GM04504 (cell line): ENCODE measurements around the gene HBA2.
"Not testable (repeated sequence)": the region's sequence is repeated elsewhere in the genome, so short reads cannot be mapped to it uniquely, and the experiment has no call there.

ENCODE experiments used
- DNase-seq: peaks from one replicate; pipeline ENCODE4 v3.0.0-alpha.2; 2012; ENCODE audit warnings: low read depth

HBA2 gene

DNA sequence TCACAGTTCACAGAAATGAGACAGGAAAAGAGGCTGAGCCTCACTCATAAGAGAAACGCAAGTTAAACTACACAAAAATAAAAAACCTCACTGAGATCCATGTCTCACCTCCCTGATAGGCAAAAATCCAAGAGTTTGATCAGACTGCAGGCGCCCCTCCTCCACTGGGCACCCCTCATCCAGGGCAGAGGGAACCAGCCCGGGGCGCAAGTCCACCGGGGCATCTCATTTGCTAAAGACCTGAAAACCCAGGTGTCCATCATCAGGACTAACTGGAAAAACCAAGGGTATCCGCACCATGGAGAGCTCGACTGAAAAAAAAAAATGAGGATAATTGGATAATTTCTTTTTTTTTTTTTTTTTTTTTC lies 17.7 kb upstream of the HBA2 start:
- no peak for DNase-seq

DNA sequence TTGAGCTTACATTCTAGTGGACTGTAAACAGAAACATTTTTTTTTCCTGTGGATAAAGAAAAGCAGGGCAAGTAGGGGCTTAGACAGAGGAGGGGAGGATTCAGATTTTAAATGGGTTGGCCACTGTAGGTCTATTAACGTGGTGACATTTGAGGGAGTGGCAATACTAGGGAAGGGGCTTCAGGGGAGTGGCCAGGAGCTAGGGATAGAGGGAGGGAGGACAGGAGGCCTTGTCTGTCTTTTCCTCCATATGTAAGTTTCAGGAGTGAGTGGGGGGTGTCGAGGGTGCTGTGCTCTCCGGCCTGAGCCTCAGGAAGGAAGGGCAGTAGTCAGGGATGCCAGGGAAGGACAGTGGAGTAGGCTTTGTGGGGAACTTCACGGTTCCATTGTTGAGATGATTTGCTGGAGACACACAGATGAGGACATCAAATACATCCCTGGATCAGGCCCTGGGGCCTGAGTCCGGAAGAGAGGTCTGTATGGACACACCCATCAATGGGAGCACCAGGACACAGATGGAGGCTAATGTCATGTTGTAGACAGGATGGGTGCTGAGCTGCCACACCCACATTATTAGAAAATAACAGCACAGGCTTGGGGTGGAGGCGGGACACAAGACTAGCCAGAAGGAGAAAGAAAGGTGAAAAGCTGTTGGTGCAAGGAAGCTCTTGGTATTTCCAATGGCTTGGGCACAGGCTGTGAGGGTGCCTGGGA lies 13.4 kb upstream of the HBA2 start:
- no peak for DNase-seq

- not testable (repeated sequence) for DNase-seq
Measured at GRCh38 chr16:160242-160641, 12.4 kb upstream of the HBA2 start.

- DNase-seq = no peak
Measured at GRCh38 chr16:160691-161190, 11.9 kb upstream of the HBA2 start.

- DNase-seq = no peak
Measured at GRCh38 chr16:162271-162991, 10.2 kb upstream of the HBA2 start.

GRCh38 chr16:163139-163538 lies 9.5 kb upstream of the HBA2 start:
- DNase-seq = not testable (repeated sequence)

DNA sequence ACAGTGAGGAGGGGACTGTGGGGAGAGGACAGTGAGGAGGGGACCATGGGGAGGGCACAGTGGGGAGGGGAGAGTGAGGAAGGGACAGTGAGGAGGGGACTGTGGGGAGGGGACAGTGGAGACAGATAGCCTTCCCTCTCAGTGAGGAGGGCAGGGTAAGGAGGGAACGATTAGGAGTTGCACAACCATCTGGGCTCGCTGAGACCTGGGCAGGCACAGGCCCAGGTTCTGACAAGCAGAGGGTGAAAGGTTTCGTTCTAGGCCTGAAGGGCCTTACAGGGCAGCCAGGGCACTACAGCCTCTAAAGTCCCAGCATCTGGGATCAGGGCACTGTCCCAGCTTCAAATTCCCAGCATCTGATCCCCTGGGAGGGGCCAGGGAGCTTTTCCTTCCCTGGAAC lies 9.0 kb upstream of the HBA2 start:
- not testable (repeated sequence) for DNase-seq

DNA sequence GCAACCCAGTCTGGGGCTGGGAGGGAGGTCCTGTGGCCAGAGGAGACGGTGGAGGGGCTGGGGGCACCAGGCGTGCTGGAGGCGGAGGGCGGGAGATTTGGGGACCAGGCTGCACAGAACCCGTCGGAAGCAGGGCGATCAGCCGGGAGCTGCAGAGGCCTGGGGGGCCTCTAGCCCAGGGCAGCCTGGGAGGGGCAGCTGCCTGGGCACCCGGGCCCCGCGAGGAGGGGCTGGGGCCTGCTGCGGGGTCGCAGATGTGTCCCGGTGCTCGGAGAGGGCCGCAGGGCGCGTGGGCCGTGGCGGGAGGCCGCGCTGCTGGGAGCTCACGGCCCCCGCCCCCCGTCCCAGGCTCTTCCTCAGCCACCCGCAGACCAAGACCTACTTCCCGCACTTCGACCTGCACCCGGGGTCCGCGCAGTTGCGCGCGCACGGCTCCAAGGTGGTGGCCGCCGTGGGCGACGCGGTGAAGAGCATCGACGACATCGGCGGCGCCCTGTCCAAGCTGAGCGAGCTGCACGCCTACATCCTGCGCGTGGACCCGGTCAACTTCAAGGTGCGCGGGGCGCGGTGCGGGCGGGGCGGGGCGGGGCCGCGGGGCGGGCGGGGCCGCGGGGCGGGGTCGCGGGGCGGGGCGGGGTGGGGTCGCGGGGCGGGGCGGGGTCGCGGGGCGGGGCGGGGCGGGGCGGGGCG lies 8.4 kb upstream of the HBA2 start:
- DNase-seq = not testable (repeated sequence)

- no peak for DNase-seq
Measured at GRCh38 chr16:164827-165538, 7.7 kb upstream of the HBA2 start.

GRCh38 chr16:165539-166374 lies 6.9 kb upstream of the HBA2 start, which contains the start of gene HBM:
TSS of gene HBM (plus strand) at chr16:165978. CDS start at chr16:165998, 20 bp downstream.
- DNase-seq = no peak

GRCh38 chr16:166375-167121 lies 6.1 kb upstream of the HBA2 start:
- no peak for DNase-seq

GRCh38 chr16:167122-167690 lies 5.5 kb upstream of the HBA2 start:
- DNase-seq = no peak

DNA sequence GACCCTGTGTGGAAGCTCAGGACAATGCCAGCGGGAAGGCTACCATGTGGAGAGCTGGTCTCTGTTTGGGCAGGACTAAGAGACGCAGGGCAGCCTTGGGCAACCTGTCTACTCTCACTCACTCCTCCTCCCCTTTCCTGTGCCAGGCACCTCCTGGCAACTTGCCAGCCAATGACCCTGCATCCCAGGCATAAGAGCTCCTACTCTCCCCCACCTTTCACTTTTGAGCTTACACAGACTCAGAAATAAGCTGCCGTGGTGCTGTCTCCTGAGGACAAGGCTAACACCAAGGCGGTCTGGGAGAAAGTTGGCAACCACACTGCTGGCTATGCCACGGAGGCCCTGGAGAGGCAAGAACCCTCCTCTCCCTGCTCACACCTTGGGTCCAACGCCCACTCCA lies 4.3 kb upstream of the HBA2 start:
- no peak for DNase-seq

DNA sequence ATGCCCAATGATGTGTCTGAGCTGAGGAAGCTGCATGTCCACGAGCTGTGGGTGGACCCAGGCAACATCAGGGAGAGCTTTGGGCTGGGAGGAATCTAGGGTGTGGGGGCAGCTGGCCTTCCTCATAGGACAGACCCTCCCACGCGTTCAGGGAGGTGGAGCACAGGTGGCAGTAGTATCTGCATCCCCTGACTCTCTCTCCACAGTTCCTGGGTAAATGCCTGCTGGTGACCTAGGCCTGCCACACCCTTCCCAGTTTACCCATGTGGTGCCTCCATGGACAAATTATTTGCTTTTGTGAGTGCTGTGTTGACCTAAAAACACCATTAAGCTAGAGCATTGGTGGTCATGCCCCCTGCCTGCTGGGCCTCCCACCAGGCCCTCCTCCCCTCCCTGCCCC lies 3.7 kb upstream of the HBA2 start:
- no peak for DNase-seq

- not testable (repeated sequence) for DNase-seq
Measured at GRCh38 chr16:170088-170507, 2.6 kb upstream of the HBA2 start.

DNA sequence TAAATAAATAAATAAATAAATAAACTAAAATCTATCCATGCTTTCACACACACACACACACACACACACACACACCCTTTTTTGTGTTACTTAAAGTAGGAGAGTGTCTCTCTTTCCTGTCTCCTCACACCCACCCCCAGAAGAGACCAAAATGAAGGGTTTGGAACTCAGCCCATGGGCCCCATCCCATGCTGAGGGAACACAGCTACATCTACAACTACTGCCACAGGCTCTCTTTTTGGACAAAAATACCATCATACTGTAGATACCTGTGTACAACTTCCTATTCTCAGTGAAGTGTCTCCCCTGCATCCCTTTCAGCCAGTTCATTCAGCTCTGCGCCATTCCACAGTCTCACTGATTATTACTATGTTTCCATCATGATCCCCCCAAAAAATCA lies 1.9 kb upstream of the HBA2 start:
- no peak for DNase-seq

DNA sequence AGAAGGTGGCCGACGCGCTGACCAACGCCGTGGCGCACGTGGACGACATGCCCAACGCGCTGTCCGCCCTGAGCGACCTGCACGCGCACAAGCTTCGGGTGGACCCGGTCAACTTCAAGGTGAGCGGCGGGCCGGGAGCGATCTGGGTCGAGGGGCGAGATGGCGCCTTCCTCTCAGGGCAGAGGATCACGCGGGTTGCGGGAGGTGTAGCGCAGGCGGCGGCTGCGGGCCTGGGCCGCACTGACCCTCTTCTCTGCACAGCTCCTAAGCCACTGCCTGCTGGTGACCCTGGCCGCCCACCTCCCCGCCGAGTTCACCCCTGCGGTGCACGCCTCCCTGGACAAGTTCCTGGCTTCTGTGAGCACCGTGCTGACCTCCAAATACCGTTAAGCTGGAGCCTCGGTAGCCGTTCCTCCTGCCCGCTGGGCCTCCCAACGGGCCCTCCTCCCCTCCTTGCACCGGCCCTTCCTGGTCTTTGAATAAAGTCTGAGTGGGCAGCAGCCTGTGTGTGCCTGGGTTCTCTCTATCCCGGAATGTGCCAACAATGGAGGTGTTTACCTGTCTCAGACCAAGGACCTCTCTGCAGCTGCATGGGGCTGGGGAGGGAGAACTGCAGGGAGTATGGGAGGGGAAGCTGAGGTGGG lies 657 bp downstream of the HBA2 start:
- not testable (repeated sequence) for DNase-seq

GRCh38 chr16:173928-174769 lies 1.5 kb downstream of the HBA2 start:
- DNase-seq = not testable (repeated sequence)
